HG03354 (cell line): ENCODE results near the gene PCBP3.

ENCODE experiments used
- ATAC-seq: cut with Tn5 transposase; IDR thresholded peaks from one replicate; pipeline ENCODE4 v1.9.1; 2021; ENCODE audit warnings: mild to moderate bottlenecking; ENCODE audit not compliant: unreplicated experiment, poor library complexity, severe bottlenecking

The PCBP3 gene

GRCh38 chr21:45768011-45768739, 124.7 kb downstream of the PCBP3 start:
- no peak for ATAC-seq

GRCh38 chr21:45768740-45769048, 125.2 kb downstream of the PCBP3 start:
- no peak for ATAC-seq

DNA sequence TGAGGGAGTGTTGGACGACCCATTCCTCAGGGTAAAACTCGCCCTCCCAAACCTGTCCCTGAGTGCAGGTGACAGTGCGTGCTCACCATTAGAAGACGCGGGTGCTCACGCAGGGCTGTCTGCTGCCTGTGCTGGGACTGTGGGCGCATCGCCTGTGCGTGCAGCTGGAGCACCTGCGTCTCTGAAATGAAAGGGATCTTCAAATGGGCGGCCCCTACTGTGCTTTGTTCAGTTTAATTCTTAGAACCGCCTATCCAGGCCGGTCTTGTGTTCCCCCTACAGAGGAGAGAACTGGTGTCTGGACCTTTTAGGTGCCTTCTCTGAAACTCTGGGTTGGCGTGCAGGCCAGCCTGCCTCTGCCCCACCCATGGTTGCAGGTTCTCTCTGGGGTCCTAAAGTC, 125.8 kb downstream of the PCBP3 start:
- no peak for ATAC-seq

GRCh38 chr21:45769896-45770295, 126.4 kb downstream of the PCBP3 start:
- no peak for ATAC-seq

GRCh38 chr21:45772180-45772579, 128.7 kb downstream of the PCBP3 start:
- no peak for ATAC-seq

DNA sequence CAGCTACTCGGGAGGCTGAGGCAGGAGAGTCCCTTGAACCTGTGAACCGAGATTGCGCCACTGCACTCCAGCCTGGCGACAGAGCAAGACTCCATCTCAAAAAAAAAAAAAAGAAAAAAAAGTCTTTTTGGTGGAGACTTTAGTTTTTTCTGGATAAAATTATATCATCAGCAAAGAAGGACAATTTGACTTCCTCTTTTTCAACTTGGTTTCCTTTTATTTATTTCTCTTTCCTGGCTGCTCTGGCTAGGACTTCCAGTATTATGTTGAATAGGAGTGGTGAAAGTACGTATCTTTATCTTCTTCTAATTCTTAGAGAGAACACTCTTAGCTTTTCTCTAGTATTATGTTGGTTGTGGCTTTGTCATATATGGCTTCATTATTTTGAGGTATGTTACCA, 130.8 kb downstream of the PCBP3 start:
- ATAC-seq, result no peak

DNA sequence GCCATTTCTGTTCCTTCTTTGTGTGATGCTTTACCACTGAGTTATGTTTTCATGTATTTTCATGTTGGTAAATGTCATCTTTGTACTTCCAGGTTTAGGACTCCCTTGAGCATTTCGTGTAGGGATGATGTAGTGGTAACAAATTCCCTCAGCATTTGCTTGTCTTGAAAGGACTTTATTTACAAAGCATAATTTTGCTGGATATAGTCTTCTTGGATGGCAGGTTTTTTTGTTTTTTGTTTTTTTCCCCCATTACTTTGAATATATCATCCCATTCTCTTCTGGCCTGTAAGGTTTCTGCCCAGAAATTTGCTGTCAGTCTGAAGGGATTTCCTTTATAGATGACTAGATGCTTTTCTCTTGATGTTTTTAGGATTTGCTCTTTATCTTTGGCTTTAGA, 133.4 kb downstream of the PCBP3 start:
- ATAC-seq, result no peak

GRCh38 chr21:45778686-45779085, 135.2 kb downstream of the PCBP3 start:
- ATAC-seq, result no peak

DNA sequence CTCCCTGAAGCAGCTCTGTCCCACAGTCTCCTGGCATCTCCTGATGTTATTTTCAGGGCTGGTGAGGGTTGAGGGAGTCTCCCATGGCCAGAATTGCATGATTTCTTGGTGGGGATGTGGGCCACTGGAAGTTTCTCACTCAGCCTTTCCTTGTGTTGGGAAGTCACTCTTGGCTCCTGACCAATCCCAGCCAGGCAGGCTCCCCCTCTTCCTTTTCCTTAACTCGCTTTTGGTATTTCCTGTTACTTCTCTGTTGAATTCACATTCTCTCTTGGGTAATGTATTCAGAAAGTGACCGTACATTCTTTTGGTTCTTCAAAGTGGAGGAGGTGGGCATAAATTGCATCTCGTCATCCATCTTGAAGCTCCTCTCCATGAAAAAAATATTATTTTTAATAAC, 135.7 kb downstream of the PCBP3 start:
- no peak for ATAC-seq

DNA sequence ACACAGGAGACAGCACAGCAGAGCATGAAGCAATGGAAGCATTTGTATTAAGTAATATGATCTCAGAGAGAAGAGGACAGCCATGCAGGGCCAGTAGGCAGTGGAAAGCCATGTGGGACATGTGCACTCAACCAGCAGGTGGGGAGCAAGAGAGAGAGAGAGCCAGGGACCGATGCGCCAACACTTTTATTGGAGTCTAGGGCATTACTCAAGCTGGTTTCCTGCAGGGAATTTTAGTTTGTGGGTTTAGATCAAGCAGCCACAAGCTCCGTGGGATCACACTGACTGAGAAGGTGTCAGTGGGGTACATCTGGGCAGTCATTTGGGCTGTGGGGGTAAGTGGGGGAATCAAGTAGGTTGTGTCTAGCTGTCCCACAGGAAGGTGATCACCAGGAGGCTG, 137.1 kb downstream of the PCBP3 start:
- ATAC-seq, result no peak

DNA sequence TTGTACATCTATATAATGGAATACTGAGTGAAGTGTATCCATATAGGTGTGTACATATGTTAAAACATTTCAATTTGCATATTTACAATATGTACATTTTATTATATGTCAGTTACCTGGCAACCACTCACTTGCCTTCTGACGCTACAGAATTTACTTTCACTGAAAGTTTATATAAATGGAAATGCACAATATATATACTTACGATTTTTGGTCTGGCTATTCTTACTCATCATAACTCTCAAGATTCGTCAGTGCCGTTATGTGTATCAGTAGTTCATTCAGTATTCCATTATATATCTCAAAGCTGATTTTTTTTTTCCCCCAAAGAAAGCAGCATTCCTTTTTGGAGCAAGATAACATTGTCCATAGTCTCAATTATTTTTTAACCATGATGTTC, 138.2 kb downstream of the PCBP3 start:
- no peak for ATAC-seq

GRCh38 chr21:45786660-45787059, 143.1 kb downstream of the PCBP3 start:
- no peak for ATAC-seq

GRCh38 chr21:45787371-45787770, 143.8 kb downstream of the PCBP3 start:
- ATAC-seq, result no peak

DNA sequence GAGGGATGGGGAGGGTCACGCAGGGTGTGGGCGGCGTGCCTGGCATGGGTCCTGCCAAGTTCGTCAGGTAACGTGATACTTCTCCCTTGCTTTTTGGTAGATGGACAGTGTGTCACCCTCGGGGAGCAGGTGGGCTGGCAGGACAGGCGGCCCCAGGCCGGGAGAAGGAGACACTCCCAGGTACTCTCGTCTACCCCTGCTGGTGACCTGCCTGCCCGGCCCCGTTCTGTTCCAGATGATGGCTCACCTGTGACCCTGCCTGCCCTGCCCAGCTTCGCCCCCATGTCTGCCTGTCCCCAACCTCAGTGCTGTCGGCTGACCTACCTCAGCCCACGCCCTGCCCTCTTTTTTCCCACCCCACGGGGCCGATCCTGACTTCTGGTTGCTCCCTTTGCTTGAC, 144.7 kb downstream of the PCBP3 start:
- no peak for ATAC-seq

GRCh38 chr21:45788637-45789506, 145.3 kb downstream of the PCBP3 start:
- no peak for ATAC-seq

GRCh38 chr21:45790427-45790826, 146.9 kb downstream of the PCBP3 start:
- ATAC-seq, result no peak

DNA sequence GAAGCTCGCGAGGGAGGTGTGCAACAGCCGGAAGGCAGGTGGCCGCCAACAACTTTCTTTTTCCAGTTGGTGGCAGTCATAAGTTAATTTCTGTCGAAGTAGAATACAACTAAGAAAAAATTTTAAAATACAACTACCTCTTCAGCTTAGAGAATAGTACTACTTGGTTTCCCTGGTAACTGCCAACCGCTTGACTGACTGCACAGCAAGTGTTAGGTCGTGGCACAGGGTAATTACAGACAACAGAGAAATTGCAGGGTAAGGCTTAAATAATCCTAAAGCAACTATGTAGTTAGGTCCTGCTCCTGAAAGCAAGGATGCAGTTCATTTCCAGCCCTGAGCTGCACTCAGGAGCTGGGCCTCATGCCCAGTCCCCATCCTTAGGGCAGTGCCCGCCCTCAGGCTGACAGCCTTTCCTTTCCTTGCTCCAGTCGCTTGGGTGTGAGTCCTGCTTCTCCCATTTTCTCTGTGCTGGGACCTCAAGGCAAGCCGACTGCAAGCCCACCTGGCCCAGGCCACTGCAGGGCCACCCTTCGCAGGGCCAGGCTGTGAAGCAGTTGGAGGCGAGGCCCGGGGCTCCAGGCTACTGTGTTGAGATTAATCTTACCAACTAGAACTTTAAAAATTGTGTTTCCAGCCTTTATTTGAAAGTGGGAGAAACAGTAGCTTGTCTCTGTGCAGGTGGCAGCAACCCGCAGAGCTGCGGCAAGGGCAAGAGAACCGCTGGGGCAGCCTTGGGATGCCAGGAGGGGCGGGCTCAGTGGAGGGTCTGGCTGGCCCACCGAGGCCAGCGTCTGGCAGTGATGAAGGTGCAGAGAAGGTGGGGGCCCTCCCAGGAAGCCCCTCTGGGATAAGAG, 148.3 kb downstream of the PCBP3 start:
- no peak for ATAC-seq

GRCh38 chr21:45792682-45793383, 149.3 kb downstream of the PCBP3 start:
- no peak for ATAC-seq

GRCh38 chr21:45794027-45794426, 150.5 kb downstream of the PCBP3 start:
- no peak for ATAC-seq

GRCh38 chr21:45796003-45796402, 152.5 kb downstream of the PCBP3 start:
- ATAC-seq, result no peak
